GM13976 (cell line): ENCODE results near the gene OR6J1.

Source experiments
- DNase-seq: peaks from one replicate; pipeline ENCODE4 v3.0.0; 2012; ENCODE audit warnings: low spot score
- in situ Hi-C: fragments of 300-500 bp; cut with MboI; formaldehyde crosslinking; loops from one replicate; pipeline ENCODE4 v1.12.0; 2022; ENCODE audit warnings: low sequenced_read_pairs, mixed read lengths, inconsistent platforms; ENCODE audit not compliant: unreplicated experiment
- TF ChIP-seq, protein P1 (sequence below): IDR thresholded peaks from 2 replicates; pipeline ENCODE4 v1.5.1; 2012; ENCODE audit warnings: borderline replicate concordance, mild to moderate bottlenecking; ENCODE audit not compliant: insufficient read depth; ENCODE audit errors: extremely low read depth, missing control alignments, control extremely low read depth

OR6J1 gene

DNA sequence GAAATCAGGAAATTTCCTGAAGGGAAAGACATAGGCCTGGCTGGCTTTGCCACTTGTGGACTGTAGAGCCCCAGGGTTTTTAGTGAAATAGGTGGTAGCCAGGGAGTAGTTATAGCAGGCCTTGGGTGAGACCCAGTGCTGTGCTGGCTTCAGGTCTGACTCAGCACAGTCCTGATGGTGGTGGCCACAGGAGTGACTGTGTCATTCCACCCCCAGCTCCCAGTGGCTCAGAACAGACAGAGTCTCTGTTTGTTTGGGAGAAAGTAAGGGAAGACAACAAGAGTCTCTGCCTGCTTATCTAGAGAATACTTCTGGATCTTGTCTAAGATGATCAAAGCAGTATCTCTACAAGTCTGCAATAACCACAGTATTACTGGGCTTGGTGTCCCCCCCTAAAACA is 27.5 kb upstream of the OR6J1 start:
- TF ChIP-seq, protein P1, sequence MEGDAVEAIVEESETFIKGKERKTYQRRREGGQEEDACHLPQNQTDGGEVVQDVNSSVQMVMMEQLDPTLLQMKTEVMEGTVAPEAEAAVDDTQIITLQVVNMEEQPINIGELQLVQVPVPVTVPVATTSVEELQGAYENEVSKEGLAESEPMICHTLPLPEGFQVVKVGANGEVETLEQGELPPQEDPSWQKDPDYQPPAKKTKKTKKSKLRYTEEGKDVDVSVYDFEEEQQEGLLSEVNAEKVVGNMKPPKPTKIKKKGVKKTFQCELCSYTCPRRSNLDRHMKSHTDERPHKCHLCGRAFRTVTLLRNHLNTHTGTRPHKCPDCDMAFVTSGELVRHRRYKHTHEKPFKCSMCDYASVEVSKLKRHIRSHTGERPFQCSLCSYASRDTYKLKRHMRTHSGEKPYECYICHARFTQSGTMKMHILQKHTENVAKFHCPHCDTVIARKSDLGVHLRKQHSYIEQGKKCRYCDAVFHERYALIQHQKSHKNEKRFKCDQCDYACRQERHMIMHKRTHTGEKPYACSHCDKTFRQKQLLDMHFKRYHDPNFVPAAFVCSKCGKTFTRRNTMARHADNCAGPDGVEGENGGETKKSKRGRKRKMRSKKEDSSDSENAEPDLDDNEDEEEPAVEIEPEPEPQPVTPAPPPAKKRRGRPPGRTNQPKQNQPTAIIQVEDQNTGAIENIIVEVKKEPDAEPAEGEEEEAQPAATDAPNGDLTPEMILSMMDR, result no peak
- no peak for DNase-seq
- in situ Hi-C loops, result no loop called here

DNA sequence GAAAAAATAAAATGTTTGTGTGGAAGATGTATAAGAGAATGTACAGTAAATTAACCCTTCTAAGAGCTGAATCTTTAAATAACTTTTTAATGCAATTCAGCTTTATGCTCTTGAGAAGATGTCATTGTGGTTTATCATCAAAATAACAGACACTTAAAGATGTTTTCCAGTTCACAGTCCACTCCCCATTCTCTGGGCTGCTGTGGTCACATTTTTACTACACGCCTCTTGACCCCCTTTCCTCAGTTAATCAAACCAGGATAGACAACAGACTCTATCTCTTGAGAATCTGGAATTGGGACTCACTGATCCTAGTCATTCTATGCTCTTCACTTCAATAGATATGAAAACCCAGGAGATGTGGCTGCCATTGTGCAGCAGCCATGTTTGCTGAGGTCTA is 24.7 kb upstream of the OR6J1 start:
- DNase-seq, result no peak
- TF ChIP-seq, protein P1, result no peak
- in situ Hi-C loops, result no loop called here

DNA sequence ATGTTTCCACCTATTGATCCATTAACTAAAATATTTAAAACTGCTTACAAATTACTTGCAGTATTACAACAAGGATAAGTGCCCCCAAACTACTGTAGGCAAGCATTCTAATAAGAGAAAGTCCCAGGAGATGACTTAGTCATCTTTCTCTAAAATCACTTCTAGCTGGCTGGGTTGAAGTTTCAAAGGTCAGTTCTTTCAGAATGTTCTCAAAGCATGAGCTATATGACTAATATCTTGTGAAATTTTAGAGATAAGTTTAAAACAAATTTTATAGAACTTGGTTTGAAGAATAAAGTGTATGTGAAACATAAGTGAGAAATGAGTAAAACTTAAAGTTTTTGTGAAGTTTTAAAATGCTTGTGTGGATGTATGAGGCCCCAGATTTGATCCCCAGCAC is 24.3 kb upstream of the OR6J1 start:
- TF ChIP-seq, protein P1, result no peak
- DNase-seq, result no peak
- in situ Hi-C loops, result no loop called here

DNA sequence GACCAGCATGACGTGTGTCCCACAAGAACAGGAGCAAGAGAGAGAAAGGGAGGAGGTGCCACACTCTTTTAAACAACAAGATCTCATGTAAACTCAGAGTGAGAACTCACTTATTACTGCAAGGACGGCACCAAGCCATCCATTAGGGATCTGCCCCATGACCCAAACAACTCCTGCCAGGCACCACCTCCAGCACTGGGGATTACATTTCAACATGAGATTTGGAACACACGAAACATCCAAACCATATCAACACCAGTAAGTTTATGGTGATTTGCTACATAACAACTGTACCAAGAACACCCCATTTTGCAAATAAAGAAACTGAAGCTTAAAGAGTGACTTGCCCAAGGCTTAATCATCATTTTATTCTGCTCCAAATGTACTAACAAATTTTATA is 23.7 kb upstream of the OR6J1 start:
- TF ChIP-seq, protein P1, result no peak
- no peak for DNase-seq
- in situ Hi-C loops, result no loop called here

DNA sequence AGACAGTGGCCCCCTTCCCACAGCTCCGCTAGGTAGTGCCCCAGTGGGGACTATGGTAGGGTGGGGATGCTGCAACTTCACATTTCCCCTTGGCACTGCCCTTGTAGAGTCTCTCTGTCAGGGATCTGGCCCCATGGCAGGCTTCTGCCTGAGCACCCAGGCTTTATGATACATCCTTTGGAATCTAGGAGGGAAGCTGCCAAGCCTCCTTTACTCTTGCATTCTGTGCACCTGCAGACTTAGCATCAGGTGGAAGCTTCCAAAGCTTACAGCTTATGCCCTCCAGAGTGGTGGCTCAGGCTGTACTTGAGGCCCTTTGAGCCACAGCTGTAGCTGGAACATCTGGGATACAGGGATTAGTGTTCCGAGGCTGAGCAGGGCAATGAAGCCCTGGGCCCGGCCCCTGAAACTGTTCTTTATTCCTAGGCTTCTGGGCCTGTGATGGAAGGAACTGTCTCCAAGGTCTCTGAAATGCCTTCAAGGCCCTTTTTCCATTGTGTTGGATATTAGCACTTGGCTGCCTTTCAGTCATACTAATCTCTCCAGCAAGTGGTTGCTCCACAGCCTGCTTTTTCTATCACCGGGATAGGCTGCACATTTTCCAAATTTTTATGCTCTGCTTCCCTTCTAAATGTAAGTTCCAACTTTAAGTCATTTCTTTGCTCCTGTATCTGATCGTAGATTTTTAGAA is 22.2 kb upstream of the OR6J1 start:
- TF ChIP-seq, protein P1, result no peak
- in situ Hi-C loops, result no loop called here
- no peak for DNase-seq

DNA sequence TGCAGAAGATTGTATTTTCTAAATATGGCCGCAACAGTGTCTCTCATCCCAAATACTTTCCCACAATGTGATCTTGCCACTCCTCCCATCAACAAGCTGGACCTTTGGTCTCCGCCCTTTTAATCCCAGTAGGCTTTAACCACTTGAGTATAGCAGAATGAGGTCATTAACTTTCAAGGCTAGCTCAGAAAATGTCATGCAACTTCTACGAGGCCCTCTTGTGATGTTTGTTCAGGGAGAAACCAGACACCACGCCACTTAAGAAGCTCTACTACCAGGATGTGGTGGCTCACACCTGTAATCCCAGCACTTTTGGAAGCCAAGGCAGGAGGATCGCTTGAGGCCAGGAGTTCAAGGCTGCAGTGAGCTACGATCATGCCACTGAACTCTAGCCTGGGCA is 20.1 kb upstream of the OR6J1 start:
- no peak for DNase-seq
- TF ChIP-seq, protein P1, result no peak
- in situ Hi-C loops, result no loop called here

DNA sequence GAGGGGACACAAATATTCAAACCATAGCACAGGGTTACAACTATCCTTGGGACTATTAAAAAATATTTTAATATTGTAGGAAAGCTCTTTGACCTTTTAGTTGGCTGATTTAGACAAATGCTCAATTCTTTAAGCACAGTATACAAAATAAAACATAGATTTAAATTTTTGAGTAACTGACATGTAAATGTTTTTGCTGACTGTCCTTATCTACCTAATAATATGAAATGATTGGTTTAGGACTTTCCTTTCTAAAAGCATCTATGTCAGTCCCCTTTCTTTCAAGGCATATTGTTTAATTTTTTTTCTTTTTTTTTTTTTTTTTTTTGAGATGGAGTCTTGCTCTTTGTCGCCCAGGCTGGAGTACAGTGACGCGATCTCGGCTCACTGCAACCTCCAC is 16.5 kb upstream of the OR6J1 start:
- DNase-seq, result no peak
- TF ChIP-seq, protein P1, result no peak
- in situ Hi-C loops, result no loop called here
